ENCODE data around the gene ZNF664. TPM values are rescaled to one million over a fixed set of nuclear protein-coding genes. Genes with fewer than 3 reads are reported as not detected.

ZNF664 gene
- total and polyA plus RNA-seq, 2 of the 8 experiments (the other 6 are each of a cell fraction or from before 2014, with no cell fraction given): 22.8 to 51.4 TPM

DNA sequence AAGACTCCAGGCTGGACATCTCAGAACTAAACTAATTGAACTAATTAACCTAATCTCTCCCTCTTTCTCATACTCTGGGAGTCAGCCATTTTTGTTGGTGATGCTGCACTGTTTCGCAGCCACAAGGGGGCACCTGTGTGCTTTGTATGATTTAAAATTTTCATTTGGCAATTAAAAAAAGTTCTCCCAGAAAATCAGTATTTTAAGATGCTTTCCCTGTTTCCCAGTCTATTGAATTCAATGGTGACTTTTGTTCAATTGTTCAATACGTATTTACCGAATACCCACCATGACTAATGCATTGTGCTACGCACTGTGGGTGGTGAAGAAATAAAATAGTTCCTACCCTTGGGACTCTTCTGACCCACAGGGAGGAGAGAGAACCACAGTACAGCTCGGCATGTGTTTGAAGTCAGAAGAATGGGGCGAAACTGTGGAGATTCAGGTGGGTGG, 63.7 kb downstream of the ZNF664 start:
- DNase-seq (ENCODE audit: low read depth in 1 of 2, low spot score in 2 of 2) (peak in 1 of 2 experiments; percentile 61), FAIRE-seq (peak; percentile 63)
- Histone ChIP-seq H3K23ac (ENCODE audit: insufficient read length) (no peak overlapping the region), H3K23me2 (ENCODE audit: low read depth, low read length) (no peaks in the 10 kb centered on the region), H3K56ac (replicated peaks; ENCODE audit: insufficient read length, low read depth, low read length) (no peak overlapping the region), H2BK20ac (ENCODE audit: low read length) (peak overlapping the region; percentile 62; the same call in 1 of the 2 replicates), H3K27ac (ENCODE audit: low read depth, low read length) (no peak overlapping the region), H4K5ac (ENCODE audit: insufficient read length, low read depth, low read length) (no peak overlapping the region), H3K4ac (replicated peaks; ENCODE audit: insufficient read length, low read depth, low read length) (no peak overlapping the region), H4K8ac (ENCODE audit: extremely low read depth, insufficient read depth, low read length) (no peak overlapping the region), H2BK15ac (ENCODE audit: low read length) (no peak overlapping the region), H2AK5ac (ENCODE audit: low read depth, low read length) (no peak overlapping the region), H3K27me3 (replicated peaks in 1 of 4; ENCODE audit: control insufficient read depth in 3 of 4, extremely low read depth in 1 of 4, insufficient read depth in 3 of 4, low read length in 3 of 4) (no peaks in the 10 kb centered on the region), H3K4me2 (ENCODE audit: insufficient read depth in 1 of 2, low read depth in 2 of 2, low read length in 2 of 2) (0 out of 4 replicates have a peak overlapping the region, but pooled peaks of 1 of the 2 experiments have one; percentile 20), H3K79me1 (ENCODE audit: low read depth, low read length) (no peaks in the 10 kb centered on the region), H2BK12ac (ENCODE audit: low read depth, low read length) (peak overlapping the region; percentile 7; the same call in 1 of the 2 replicates), H2BK120ac (replicated peaks; ENCODE audit: low read depth, low read length) (peak overlapping the region; percentile 4), H3K9ac (replicated peaks in 1 of 4; ENCODE audit: extremely low read depth in 1 of 4, low read depth in 3 of 4, low read length in 3 of 4) (no peak overlapping the region), H3K4me1 (replicated peaks in 1 of 4; ENCODE audit: control insufficient read depth in 3 of 4, insufficient read depth in 4 of 4, low read length in 3 of 4) (peaks cover 0 to 7% (median 0%) of the 10 kb centered on the region in 4 experiments; a peak in 2 of 7 replicates), H3K4me3 (ENCODE audit: extremely low read depth in 1 of 4, insufficient read depth in 2 of 4, low read depth in 3 of 4, low read length in 4 of 4) (no peak overlapping the region), H3K36me3 (ENCODE audit: control insufficient read depth in 2 of 4, insufficient read depth in 4 of 4, low read length in 3 of 4) (no peaks in the 10 kb centered on the region), H4K20me1 (replicated peaks in 1 of 2; ENCODE audit: control insufficient read depth in 1 of 2, insufficient read depth in 2 of 2, low read length in 2 of 2) (no peaks in the 10 kb centered on the region), H3K14ac (ENCODE audit: insufficient read length) (no peak overlapping the region), H3K9me3 (ENCODE audit: insufficient read depth in 2 of 2, low read depth in 1 of 2, low read length in 1 of 2) (no peaks in the 10 kb centered on the region), H2BK5ac (ENCODE audit: low read depth, low read length) (0 out of 2 replicates have a peak overlapping the region, but pooled peaks have one; percentile 18), H2AFZ (ENCODE audit: low read length) (peak overlapping the region; percentile 99), H3K18ac (ENCODE audit: extremely low read depth, low read length) (peak overlapping the region; percentile 55; the same call in 1 of the 2 replicates), H3K79me2 (ENCODE audit: control insufficient read depth in 1 of 2, insufficient read depth in 2 of 2, low read length in 2 of 2) (no peaks in the 10 kb centered on the region), H4K91ac (replicated peaks; ENCODE audit: insufficient read length, low read length) (peak overlapping the region; percentile 59)
- CTCF ChIA-PET (ENCODE audit: partially characterized antibody): interaction anchor here (0.6 to 3.1 kb wide), 59 partner anchors 8 to 1400 kb away, joined by 3 to 29 read pairs (median 4); no protein-coding TSS in a partner anchor
- POLR2A ChIA-PET (ENCODE audit: partially characterized antibody): interaction anchor here (0.7 to 1.4 kb wide), 4 partner anchors 35 to 298 kb away, joined by 3 read pairs; no protein-coding TSS in a partner anchor
- WGBS, 2 experiments (ENCODE audit: extremely low coverage in 1 of 2, insufficient coverage in 1 of 2, insufficient read length in 1 of 2, insufficient replicate concordance in 2 of 2, low coverage in 1 of 2, low lambda C conversion rate in 2 of 2, missing lambda C conversion rate in 1 of 2): 44% methylated on average over 6 of the region's 6 CpGs; no CpG with 5 or more reads in 1 of the 2 experiments
- TF ChIP-seq BACH1 (IDR thresholded peaks at IDR 0.05; ENCODE audit: low read length) (no peak), CREB1 (IDR thresholded peaks at IDR 0.05) (no peak), RXRA (IDR thresholded peaks at IDR 0.05; ENCODE audit: insufficient read depth, low read depth, low read length) (no peak), YY1 (IDR thresholded peaks at IDR 0.05; ENCODE audit: low read depth, low read length) (peak; percentile 96), KDM4A (IDR thresholded peaks at IDR 0.05; ENCODE audit: low read depth, low read length, severe bottlenecking) (no peak), SP1 (IDR thresholded peaks at IDR 0.05; ENCODE audit: low read depth, low read length) (no peak), SP2 (IDR thresholded peaks at IDR 0.05; ENCODE audit: low read length) (no peak), TBP (IDR thresholded peaks at IDR 0.05; ENCODE audit: low read depth, low read length) (no peak), EZH2 (IDR thresholded peaks at IDR 0.05; ENCODE audit: low read depth, low read length, severe bottlenecking) (no peak), PHF8 (conservative IDR thresholded peaks at IDR 0.05; ENCODE audit: low read depth, low read length) (no peak)
- TF ChIP-seq, protein P1, sequence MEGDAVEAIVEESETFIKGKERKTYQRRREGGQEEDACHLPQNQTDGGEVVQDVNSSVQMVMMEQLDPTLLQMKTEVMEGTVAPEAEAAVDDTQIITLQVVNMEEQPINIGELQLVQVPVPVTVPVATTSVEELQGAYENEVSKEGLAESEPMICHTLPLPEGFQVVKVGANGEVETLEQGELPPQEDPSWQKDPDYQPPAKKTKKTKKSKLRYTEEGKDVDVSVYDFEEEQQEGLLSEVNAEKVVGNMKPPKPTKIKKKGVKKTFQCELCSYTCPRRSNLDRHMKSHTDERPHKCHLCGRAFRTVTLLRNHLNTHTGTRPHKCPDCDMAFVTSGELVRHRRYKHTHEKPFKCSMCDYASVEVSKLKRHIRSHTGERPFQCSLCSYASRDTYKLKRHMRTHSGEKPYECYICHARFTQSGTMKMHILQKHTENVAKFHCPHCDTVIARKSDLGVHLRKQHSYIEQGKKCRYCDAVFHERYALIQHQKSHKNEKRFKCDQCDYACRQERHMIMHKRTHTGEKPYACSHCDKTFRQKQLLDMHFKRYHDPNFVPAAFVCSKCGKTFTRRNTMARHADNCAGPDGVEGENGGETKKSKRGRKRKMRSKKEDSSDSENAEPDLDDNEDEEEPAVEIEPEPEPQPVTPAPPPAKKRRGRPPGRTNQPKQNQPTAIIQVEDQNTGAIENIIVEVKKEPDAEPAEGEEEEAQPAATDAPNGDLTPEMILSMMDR (IDR thresholded peaks at IDR 0.05; ENCODE audit: control extremely low read depth in 1 of 3, insufficient read depth in 1 of 3, low read depth in 1 of 3, low read length in 3 of 3): peak; percentile 58 to 80 (median 67); a peak in 3 of 4 replicates
